C4-2B (cell line): ENCODE data around the gene CKAP2L.

ENCODE experiments used
- ZFX ChIP-seq: fragments of 450-650 bp; IDR thresholded peaks from 2 replicates; pipeline ENCODE4 v1.6.1; 2017
- TF ChIP-seq, protein P1 (sequence below): fragments of 450-650 bp; conservative IDR thresholded peaks from 2 replicates; pipeline ENCODE4 v1.5.1; 2017; ENCODE audit warnings: mild to moderate bottlenecking

DNA sequence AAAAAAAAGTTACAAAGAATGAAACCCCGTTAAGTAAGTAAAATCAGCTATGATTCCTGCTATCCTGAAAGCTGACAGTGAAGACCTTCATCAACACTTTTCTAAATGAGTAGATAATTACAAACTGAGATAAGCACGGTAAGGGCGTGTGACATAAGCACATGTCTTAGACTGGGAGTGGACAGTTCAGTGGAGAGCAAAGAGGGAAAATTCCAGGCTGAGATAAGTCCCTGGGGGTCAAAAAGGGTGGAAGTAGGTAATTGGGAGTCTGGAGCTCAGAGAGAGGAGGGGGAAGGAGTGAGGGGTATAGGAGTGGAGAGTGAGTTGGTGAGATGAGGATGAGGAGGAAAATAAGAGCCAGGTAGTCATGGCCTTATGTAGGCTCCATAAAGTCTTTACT is 24.2 kb upstream of the CKAP2L start:
- TF ChIP-seq, protein P1, sequence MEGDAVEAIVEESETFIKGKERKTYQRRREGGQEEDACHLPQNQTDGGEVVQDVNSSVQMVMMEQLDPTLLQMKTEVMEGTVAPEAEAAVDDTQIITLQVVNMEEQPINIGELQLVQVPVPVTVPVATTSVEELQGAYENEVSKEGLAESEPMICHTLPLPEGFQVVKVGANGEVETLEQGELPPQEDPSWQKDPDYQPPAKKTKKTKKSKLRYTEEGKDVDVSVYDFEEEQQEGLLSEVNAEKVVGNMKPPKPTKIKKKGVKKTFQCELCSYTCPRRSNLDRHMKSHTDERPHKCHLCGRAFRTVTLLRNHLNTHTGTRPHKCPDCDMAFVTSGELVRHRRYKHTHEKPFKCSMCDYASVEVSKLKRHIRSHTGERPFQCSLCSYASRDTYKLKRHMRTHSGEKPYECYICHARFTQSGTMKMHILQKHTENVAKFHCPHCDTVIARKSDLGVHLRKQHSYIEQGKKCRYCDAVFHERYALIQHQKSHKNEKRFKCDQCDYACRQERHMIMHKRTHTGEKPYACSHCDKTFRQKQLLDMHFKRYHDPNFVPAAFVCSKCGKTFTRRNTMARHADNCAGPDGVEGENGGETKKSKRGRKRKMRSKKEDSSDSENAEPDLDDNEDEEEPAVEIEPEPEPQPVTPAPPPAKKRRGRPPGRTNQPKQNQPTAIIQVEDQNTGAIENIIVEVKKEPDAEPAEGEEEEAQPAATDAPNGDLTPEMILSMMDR, result no peak
- TF ChIP-seq ZFX, result no peak
